Breast epithelium (tissue), 4 donors: ENCODE data around the gene SLC2A4RG. TPM values are rescaled to one million over a fixed set of nuclear protein-coding genes. Genes with fewer than 3 reads are reported as not detected.
A peak's percentile ranks its signal among the peaks of the same experiment; 100 is the strongest.

ENCODE experiments used
- DNase-seq, 2 donors: peaks; one replicate each; pipeline ENCODE4 v3.0.0-alpha.2; 2019; ENCODE audit warnings: low spot score in 2 of 2
- H3K27ac ChIP-seq, 2 donors: fragments of 200-600 bp; sonication (generic) in 1 of 2; one replicate each; pipeline ENCODE4 v1.5.1; 2016 to 2019; ENCODE audit warnings: mild to moderate bottlenecking in 1 of 2
- H3K27me3 ChIP-seq, 2 donors: fragments of 200-600 bp; sonication (generic) in 1 of 2; one replicate each; pipeline versions ENCODE4 v1.5.1 to v1.6.0; 2017 to 2019; ENCODE audit warnings: control low read depth in 1 of 2, mild to moderate bottlenecking in 1 of 2
- H3K36me3 ChIP-seq: fragments of 200-600 bp; one replicate; pipeline ENCODE4 v1.5.1; 2019
- H3K4me1 ChIP-seq, 2 donors: fragments of 200-600 bp; sonication (generic); one replicate each; pipeline ENCODE4 v1.5.1; 2016 to 2019; ENCODE audit warnings: control low read depth in 1 of 2
- H3K4me3 ChIP-seq, 3 donors: fragments of 200-600 bp; sonication (generic); 1 replicate in 2 of 3; 2 replicates in 1 of 3; pipeline ENCODE4 v1.5.1; 2016 to 2019; ENCODE audit warnings: mild to moderate bottlenecking in 3 of 3, moderate library complexity in 2 of 3
- H3K9me3 ChIP-seq, 2 donors: fragments of 200-600 bp; sonication (generic) in 1 of 2; one replicate each; pipeline ENCODE4 v1.5.1; 2016 to 2019; ENCODE audit warnings: control low read depth in 1 of 2
- CTCF ChIP-seq, 3 donors: fragments of 450-650 bp; IDR thresholded peaks; one replicate each; pipeline ENCODE4 v1.5.1; 2016 to 2017; ENCODE audit warnings: antibody characterized with exemption in 3 of 3, mild to moderate bottlenecking in 3 of 3, moderate library complexity in 3 of 3
- POLR2A ChIP-seq: fragments of 450-650 bp; IDR thresholded peaks from one replicate; pipeline ENCODE4 v1.6.1; 2016; ENCODE audit warnings: antibody characterized with exemption, mild to moderate bottlenecking, moderate library complexity
- POLR2AphosphoS5 ChIP-seq, 3 donors: sonication (generic); formaldehyde crosslinking; IDR thresholded peaks; one replicate each; pipeline ENCODE4 v1.6.1; 2017; ENCODE audit warnings: antibody characterized with exemption in 3 of 3
- intact Hi-C: fragments of 100-400 bp; cut with DNase I; formaldehyde crosslinking; loops from one replicate; pipeline ENCODE4 v1.15.1; 2023; ENCODE audit warnings: low total_unique reads
- total RNA-seq, 3 donors: library from RNA; depleted of rRNA; stranded (reverse); fragments of >200 nt; gene quantifications; one replicate each; pipeline ENCODE4 v1.1.0, GENCODE V29; 2016

Gene SLC2A4RG
- total RNA-seq, 3 donors from 2014 or later = 22.9 to 58.9 (median 36.9) TPM

- no peak for TF ChIP-seq CTCF (IDR thresholded peaks at IDR 0.05)
- no peak for TF ChIP-seq POLR2A
- TF ChIP-seq POLR2AphosphoS5 (IDR thresholded peaks at IDR 0.05) = no peak
- Histone ChIP-seq H3K27me3 (no peaks in the 10 kb centered on the region), H3K4me3 (peak overlapping the region; percentile 60 to 83 (median 61)), H3K4me1 (peaks cover 26 to 31% of the 10 kb centered on the region in 2 donors), H3K27ac (peak overlapping the region; percentile 80 to 99), H3K9me3 (no peaks in the 10 kb centered on the region), H3K36me3 (no peaks in the 10 kb centered on the region)
- DNase-seq = no peak
- intact Hi-C loops = no loop called here
These were observed 1.7 kb downstream of the SLC2A4RG start for GRCh38 chr20:63741354-63741675.

DNA sequence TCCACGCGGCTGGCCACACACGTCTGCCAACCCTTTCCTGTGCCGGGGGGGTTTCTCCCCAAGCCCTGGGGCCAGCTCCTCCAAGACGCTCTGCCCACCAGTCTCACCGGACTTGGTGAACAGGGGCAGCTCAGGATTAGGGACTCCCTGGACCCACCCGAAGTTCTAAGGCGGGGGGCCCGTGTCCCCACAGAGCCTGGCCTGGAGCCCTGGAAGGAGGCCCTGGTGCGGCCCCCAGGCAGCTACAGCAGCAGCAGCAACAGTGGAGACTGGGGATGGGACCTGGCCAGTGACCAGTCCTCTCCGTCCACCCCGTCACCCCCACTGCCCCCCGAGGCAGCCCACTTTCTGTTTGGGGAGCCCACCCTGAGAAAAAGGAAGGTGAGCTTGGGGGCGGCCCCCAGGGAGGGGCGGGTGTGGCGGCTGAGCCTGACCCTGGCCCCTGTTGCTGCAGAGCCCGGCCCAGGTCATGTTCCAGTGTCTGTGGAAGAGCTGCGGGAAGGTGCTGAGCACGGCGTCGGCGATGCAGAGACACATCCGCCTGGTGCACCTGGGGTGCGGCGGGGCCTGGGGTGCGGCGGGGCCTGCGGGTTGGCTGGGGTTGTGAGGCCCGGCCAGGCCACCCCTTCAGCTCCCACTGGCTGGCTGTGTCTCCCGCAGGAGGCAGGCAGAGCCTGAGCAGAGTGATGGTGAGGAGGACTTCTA lies 2.3 kb downstream of the SLC2A4RG start:
- peak overlapping the region; percentile 80 to 99 for H3K27ac ChIP-seq
- intact Hi-C loops = no loop called here
- H3K4me3 ChIP-seq = peak overlapping the region in 2 of 3 donors; percentile 60 to 83
- H3K4me1 ChIP-seq = peaks cover 26 to 31% of the 10 kb centered on the region in 2 donors
- no peak for DNase-seq
- no peaks in the 10 kb centered on the region for H3K9me3 ChIP-seq
- TF ChIP-seq POLR2AphosphoS5 (IDR thresholded peaks at IDR 0.05) (no peak), CTCF (IDR thresholded peaks at IDR 0.05) (no peak), POLR2A (no peak)
- H3K36me3 ChIP-seq = no peaks in the 10 kb centered on the region
- H3K27me3 ChIP-seq = no peaks in the 10 kb centered on the region

GRCh38 chr20:63742381-63743024 lies 2.9 kb downstream of the SLC2A4RG start:
- H3K9me3 ChIP-seq = no peaks in the 10 kb centered on the region
- no peak for DNase-seq
- no peak overlapping the region for H3K4me3 ChIP-seq
- TF ChIP-seq POLR2AphosphoS5 (IDR thresholded peaks at IDR 0.05) (no peak), CTCF (IDR thresholded peaks at IDR 0.05) (no peak), POLR2A (no peak)
- H3K27ac ChIP-seq = peak overlapping the region; percentile 13 to 99
- no peaks in the 10 kb centered on the region for H3K36me3 ChIP-seq
- H3K27me3 ChIP-seq = no peaks in the 10 kb centered on the region
- peaks cover 26 to 28% of the 10 kb centered on the region in 2 donors for H3K4me1 ChIP-seq
- intact Hi-C loops = no loop called here

DNA sequence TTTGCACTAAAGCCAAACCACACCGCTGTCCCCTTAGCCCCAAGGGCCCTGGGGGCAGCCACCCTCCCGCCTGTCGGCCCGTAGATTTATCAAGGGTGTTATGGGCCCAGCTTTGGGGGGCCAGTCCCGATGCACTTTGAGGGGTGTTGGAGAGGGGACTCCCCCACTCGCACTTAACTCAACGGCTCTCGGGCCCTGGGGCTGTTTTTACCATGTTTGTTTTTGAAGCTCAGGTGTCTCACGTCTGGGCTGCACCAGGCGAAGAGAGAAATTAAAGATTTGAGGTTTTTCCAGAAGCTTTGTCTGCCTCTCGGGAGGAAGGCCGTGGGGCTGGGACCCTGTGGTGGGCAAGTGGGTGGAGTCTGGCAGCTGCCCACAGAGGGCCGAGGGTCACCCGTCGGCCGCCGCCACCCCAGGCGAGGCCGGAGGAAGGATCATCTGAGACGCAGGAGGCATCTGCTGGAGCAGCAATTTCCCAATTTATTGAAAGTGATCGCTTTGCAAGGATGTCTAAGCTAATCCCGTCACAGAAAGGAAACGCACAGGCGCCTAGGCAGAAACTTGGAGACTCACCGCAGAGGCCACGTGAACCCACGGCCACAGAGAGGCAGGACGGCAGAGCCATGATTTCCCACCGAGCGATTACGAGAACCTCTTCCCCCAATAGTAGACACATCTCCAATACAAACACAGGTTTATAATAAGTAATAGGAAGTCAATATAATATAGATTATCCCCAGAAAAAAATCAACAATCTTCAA lies 3.8 kb downstream of the SLC2A4RG start:
- no peak overlapping the region for H3K4me3 ChIP-seq
- H3K36me3 ChIP-seq = no peaks in the 10 kb centered on the region
- TF ChIP-seq POLR2A (no peak), POLR2AphosphoS5 (IDR thresholded peaks at IDR 0.05) (no peak), CTCF (IDR thresholded peaks at IDR 0.05) (no peak)
- H3K27me3 ChIP-seq = no peaks in the 10 kb centered on the region
- H3K9me3 ChIP-seq = no peaks in the 10 kb centered on the region
- intact Hi-C loops = no loop called here
- H3K27ac ChIP-seq = peak overlapping the region; percentile 13 to 99
- H3K4me1 ChIP-seq = peaks cover 17 to 21% of the 10 kb centered on the region in 2 donors
- DNase-seq = no peak

DNA sequence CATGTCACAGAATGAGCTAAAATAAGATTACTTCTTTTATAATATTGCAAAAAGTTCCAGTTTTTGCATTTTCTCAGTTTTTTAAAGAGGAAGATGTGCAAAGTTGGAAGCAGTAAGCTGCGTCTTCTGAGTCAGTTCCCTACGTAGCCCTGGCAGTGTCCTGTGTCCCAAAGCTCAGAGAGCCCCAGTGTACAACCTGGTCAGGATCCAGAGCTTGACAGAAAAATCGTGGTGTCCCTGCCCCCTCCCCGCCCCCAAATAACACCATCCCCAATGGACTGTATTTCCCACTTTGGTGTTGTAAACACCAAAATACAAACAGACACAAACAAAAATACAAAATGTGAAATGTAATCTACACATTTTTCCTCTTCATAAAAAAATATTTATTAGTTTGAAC lies 4.6 kb downstream of the SLC2A4RG start:
- no peak overlapping the region for H3K27ac ChIP-seq
- TF ChIP-seq POLR2A (no peak), POLR2AphosphoS5 (IDR thresholded peaks at IDR 0.05) (no peak), CTCF (IDR thresholded peaks at IDR 0.05) (no peak)
- no peak for DNase-seq
- intact Hi-C loops = no loop called here
- no peak overlapping the region for H3K4me3 ChIP-seq
- H3K4me1 ChIP-seq = peaks cover 12 to 18% of the 10 kb centered on the region in 2 donors
- no peaks in the 10 kb centered on the region for H3K9me3 ChIP-seq
- no peaks in the 10 kb centered on the region for H3K27me3 ChIP-seq
- no peaks in the 10 kb centered on the region for H3K36me3 ChIP-seq
